HCT116 (cell line): ENCODE results near the gene RSAD1. TPM values are rescaled to one million over a fixed set of nuclear protein-coding genes. Genes with fewer than 3 reads are reported as not detected.

Experiments
- ATAC-seq: fragments of 200-7000 bp; cut with Tn5 transposase; 2 replicates; pipeline ENCODE4 v1.9.1; 2020; ENCODE audit warnings: mild to moderate bottlenecking, moderate library complexity
- BruUV-seq: library from RNA; stranded (reverse); fragments of 400-500 nt; replicated peaks from 2 replicates; lab custom pipeline; 2021; lab: Mats Ljungman, UMichigan
- CTCF ChIA-PET: fragments of 300-600 bp; sonication (Branson Sonifier 250); formaldehyde crosslinking; loops from one replicate; lab custom pipeline; 2021; ENCODE audit warnings: antibody characterized with exemption; lab: Charles Lee
- POLR2A ChIA-PET: fragments of 300-600, 350-600 bp; sonication (Branson Sonifier 250); formaldehyde crosslinking; loops from one replicate; lab custom pipeline; 2021; ENCODE audit warnings: antibody characterized with exemption; lab: Charles Lee
- RAD21 ChIA-PET, 2 experiments: fragments of 300-600 bp; sonication (Branson Sonifier 250); formaldehyde crosslinking; loops; one replicate each; lab custom pipeline; 2023; ENCODE audit warnings: low total read pairs in 2 of 2; ENCODE audit not compliant: uncharacterized antibody in 2 of 2, unreplicated experiment in 2 of 2, low non-redundant PET in 1 of 2; lab: Charles Lee
- DNase-seq: peaks from one replicate; pipeline ENCODE4 v3.0.0-alpha.2; 2010; ENCODE audit warnings: low read depth, low spot score
- H2AFZ ChIP-seq: fragments of 200-600 bp; shearing (Covaris generic), sonication (generic); 2 replicates; pipeline ENCODE4 v1.6.1; 2017; ENCODE audit warnings: low read depth, mixed run types, mixed read lengths, antibody characterized with exemption, low read length; ENCODE audit not compliant: poor library complexity, severe bottlenecking
- H3K27ac ChIP-seq: 2 replicates; pipeline ENCODE4 v1.5.1; 2012; ENCODE audit warnings: low read depth, low read length
- H3K27me3 ChIP-seq: fragments of 200-600 bp; sonication (generic); 2 replicates; pipeline ENCODE4 v1.6.1; 2016; ENCODE audit warnings: mixed run types, low read length, mixed read lengths; ENCODE audit not compliant: insufficient read depth
- H3K36me3 ChIP-seq, 2 experiments: fragments of 200-500 bp in 1 of 2; fragments of 200-600 bp in 1 of 2; sonication (Bioruptor generic) in 1 of 2; sonication (generic) in 1 of 2; 2 replicates each; pipeline versions ENCODE4 v1.5.1 to v1.6.1; 2014 to 2016; ENCODE audit warnings: low read length in 2 of 2, inconsistent platforms in 1 of 2, mixed read lengths in 1 of 2, mixed run types in 1 of 2; ENCODE audit not compliant: insufficient read depth in 2 of 2, control insufficient read depth in 1 of 2
- H3K4me1 ChIP-seq, 2 experiments: fragments of 200-600 bp in 1 of 2; sonication (generic) in 1 of 2; 2 replicates each; pipeline versions ENCODE4 v1.5.1 to v1.6.1; 2012 to 2017; ENCODE audit warnings: low read length in 2 of 2, inconsistent platforms in 1 of 2, mild to moderate bottlenecking in 1 of 2, mixed read lengths in 1 of 2, mixed run types in 1 of 2, moderate library complexity in 1 of 2; ENCODE audit not compliant: insufficient read depth in 2 of 2, control insufficient read depth in 1 of 2
- H3K4me2 ChIP-seq: fragments of 200-600 bp; sonication (generic); 2 replicates; pipeline ENCODE4 v1.6.1; 2017; ENCODE audit warnings: mixed run types, low read length, mixed read lengths
- H3K4me3 ChIP-seq, 2 experiments: fragments of 200-600 bp in 1 of 2; sonication (generic) in 1 of 2; replicated peaks in 1 of 2; 2 replicates each; pipeline ENCODE4 v1.5.1; 2011 to 2016; ENCODE audit warnings: low read length in 2 of 2, control low read depth in 1 of 2, low read depth in 1 of 2, mild to moderate bottlenecking in 1 of 2, mixed read lengths in 1 of 2, mixed run types in 1 of 2
- H3K79me2 ChIP-seq: fragments of 200-600 bp; sonication (generic); 2 replicates; pipeline ENCODE4 v1.6.1; 2017; ENCODE audit warnings: mild to moderate bottlenecking, mixed run types, low read length, moderate library complexity, mixed read lengths; ENCODE audit not compliant: insufficient read depth
- H3K9ac ChIP-seq: fragments of 200-600 bp; sonication (generic); 2 replicates; pipeline ENCODE4 v1.6.1; 2016; ENCODE audit warnings: low read length, mixed read lengths
- H3K9me2 ChIP-seq: fragments of 200-600 bp; sonication (generic), shearing (Covaris generic); 2 replicates; pipeline ENCODE4 v1.6.1; 2017; ENCODE audit warnings: mixed run types, mild to moderate bottlenecking, moderate library complexity; ENCODE audit not compliant: insufficient read depth
- H3K9me3 ChIP-seq, 2 experiments: fragments of 200-500 bp in 1 of 2; fragments of 200-600 bp in 1 of 2; sonication (Bioruptor generic) in 1 of 2; sonication (generic) in 1 of 2; 2 replicates each; pipeline ENCODE4 v1.6.1; 2014 to 2017; ENCODE audit warnings: low read length in 2 of 2, mixed read lengths in 2 of 2, inconsistent platforms in 1 of 2, low read depth in 1 of 2, mild to moderate bottlenecking in 1 of 2, mixed run types in 1 of 2, moderate library complexity in 1 of 2; ENCODE audit not compliant: control insufficient read depth in 1 of 2, insufficient read depth in 1 of 2
- H4K20me1 ChIP-seq: fragments of 200-600 bp; sonication (generic), shearing (Covaris generic); 2 replicates; pipeline ENCODE4 v1.6.1; 2017; ENCODE audit warnings: mixed run types, mild to moderate bottlenecking, moderate library complexity; ENCODE audit not compliant: insufficient read depth
- CBX3 ChIP-seq: IDR thresholded peaks from 2 replicates; pipeline ENCODE4 v1.6.1; 2012; ENCODE audit warnings: low read depth
- CEBPB ChIP-seq: IDR thresholded peaks from 2 replicates; pipeline ENCODE4 v1.6.1; 2012; ENCODE audit warnings: low read depth
- EZH2 ChIP-seq: fragments of 200-600 bp; sonication (generic); IDR thresholded peaks from 2 replicates; pipeline ENCODE4 v1.6.1; 2017; ENCODE audit warnings: antibody characterized with exemption, mixed run types
- FOSL1 ChIP-seq: IDR thresholded peaks from 2 replicates; pipeline ENCODE4 v1.6.1; 2012; ENCODE audit warnings: low read depth
- JUND ChIP-seq: IDR thresholded peaks from 2 replicates; pipeline ENCODE4 v1.6.1; 2012
- POLR2AphosphoS5 ChIP-seq: IDR thresholded peaks from 2 replicates; pipeline ENCODE4 v1.6.1; 2011; ENCODE audit warnings: mild to moderate bottlenecking, low read depth, low read length, moderate library complexity
- RAD21 ChIP-seq: IDR thresholded peaks from 2 replicates; pipeline ENCODE4 v1.6.1; 2012; ENCODE audit warnings: low read depth, mild to moderate bottlenecking
- SRF ChIP-seq: IDR thresholded peaks from 2 replicates; pipeline ENCODE4 v1.6.1; 2012; ENCODE audit warnings: low read depth
- ZFX ChIP-seq: fragments of 450-650 bp; IDR thresholded peaks from 2 replicates; pipeline ENCODE4 v1.6.1; 2017
- intact Hi-C: fragments of 100-400 bp; cut with micrococcal nuclease; formaldehyde crosslinking; loops from 2 replicates; pipeline ENCODE4 v1.10.0; 2022
- total RNA-seq: library from RNA; stranded (reverse); gene quantifications from one replicate; pipeline ENCODE4 v1.2.1, GENCODE V29; 2021; ENCODE audit not compliant: unreplicated experiment
- TF ChIP-seq, protein P1 (sequence below): IDR thresholded peaks from 2 replicates; pipeline ENCODE4 v1.6.1; 2012
- TF ChIP-seq, protein P2 (sequence below): IDR thresholded peaks from 2 replicates; pipeline ENCODE4 v1.6.1; 2012
- TF ChIP-seq, protein P3 (sequence below), 3 experiments: fragments of 200-600 bp in 1 of 3; sonication (generic) in 1 of 3; IDR thresholded peaks in 2 of 3; conservative IDR thresholded peaks in 1 of 3; 2 replicates each; pipeline ENCODE4 v1.5.1; 2012 to 2017; ENCODE audit warnings: low read depth in 2 of 3, low read length in 2 of 3, antibody characterized with exemption in 1 of 3, borderline replicate concordance in 1 of 3, control low read depth in 1 of 3, mild to moderate bottlenecking in 1 of 3, mixed read lengths in 1 of 3, mixed run types in 1 of 3, moderate library complexity in 1 of 3; ENCODE audit not compliant: insufficient read depth in 1 of 3

Gene RSAD1
- total RNA-seq, 1 experiment from 2014 or later: 82.7 TPM

DNA sequence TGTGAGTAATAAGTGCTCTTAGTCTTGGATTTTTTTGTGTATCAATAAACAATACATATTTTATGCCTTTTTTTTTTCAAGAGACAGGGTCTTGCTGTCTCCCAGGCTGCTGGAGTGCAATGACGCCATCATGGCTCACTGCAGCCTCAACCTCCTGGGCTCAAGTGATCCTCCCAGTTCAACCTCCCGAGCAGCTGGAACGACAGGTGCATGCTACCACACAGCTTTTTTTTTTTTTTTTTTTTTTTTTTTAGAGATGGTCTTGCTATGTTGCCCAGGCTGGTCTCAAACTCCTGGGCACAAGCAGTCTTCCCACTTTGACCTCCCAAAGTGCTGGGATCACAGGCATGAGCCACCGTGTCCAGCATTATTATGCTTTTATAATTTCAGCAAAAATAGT lies 39.7 kb upstream of the RSAD1 start:
- Histone ChIP-seq H3K4me1 (peaks cover 13 to 15% of the 10 kb centered on the region in 2 experiments), H3K4me2 (no peak overlapping the region), H3K79me2 (no peaks in the 10 kb centered on the region), H3K27ac (no peak overlapping the region), H3K4me3 (no peak overlapping the region)
- no peak for ATAC-seq
- no peak for TF ChIP-seq CBX3
- no peak for TF ChIP-seq RAD21
- no peak for TF ChIP-seq ZFX
- TF ChIP-seq, all 23 proteins: peak for 0
- RAD21 ChIA-PET: no interaction called here
- no peaks in the 10 kb centered on the region for H3K36me3 ChIP-seq
- H3K9me3 ChIP-seq: no peaks in the 10 kb centered on the region
- H2AFZ ChIP-seq: no peak overlapping the region
- POLR2A ChIA-PET: no interaction called here
- no TSS peak for BruUV-seq
- CTCF ChIA-PET: no interaction called here
- H3K9me2 ChIP-seq: no peaks in the 10 kb centered on the region
- H3K9ac ChIP-seq: no peak overlapping the region
- no peak for DNase-seq
- H4K20me1 ChIP-seq: no peaks in the 10 kb centered on the region
- intact Hi-C loops: no loop called here
- no peaks in the 10 kb centered on the region for H3K27me3 ChIP-seq

DNA sequence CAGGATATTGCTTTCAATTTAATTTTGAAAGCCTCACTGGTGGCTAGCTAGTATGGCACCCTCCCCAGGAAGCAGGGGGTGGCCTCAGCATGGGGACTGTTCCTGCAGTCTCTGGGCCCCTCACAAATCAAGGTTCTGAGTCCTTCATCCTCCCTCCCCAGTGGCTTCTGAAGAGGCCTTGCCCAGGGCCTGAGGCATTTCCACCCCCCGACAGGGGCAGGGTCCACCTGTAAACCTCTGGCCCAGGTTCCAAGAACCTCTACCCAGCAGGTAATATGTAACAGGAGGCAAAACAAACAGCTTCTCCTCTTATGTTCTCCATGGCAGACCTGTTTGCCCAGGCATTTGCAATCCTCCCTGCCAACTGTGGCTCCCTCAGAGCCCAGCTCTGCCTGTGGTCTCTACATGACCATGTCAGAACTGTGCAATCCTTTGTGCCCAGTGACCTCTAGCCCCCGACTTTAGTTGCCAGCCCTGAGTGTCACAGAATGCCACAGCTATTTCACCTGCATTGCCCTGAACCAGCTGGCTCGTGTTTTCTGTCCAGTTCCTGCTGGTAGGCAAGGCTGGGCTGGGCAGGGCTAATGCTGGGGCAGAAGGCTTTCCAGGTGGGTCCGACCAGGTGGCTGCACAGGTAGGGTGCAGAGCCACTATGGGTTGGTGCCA lies 38.4 kb upstream of the RSAD1 start:
- TF ChIP-seq CEBPB: no peak
- TF ChIP-seq SRF: no peak
- no peak for TF ChIP-seq FOSL1
- TF ChIP-seq POLR2AphosphoS5: no peak
- TF ChIP-seq ZFX: no peak
- TF ChIP-seq, protein P1, sequence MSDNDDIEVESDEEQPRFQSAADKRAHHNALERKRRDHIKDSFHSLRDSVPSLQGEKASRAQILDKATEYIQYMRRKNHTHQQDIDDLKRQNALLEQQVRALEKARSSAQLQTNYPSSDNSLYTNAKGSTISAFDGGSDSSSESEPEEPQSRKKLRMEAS: no peak
- no peak for TF ChIP-seq JUND
- TF ChIP-seq, protein P2, sequence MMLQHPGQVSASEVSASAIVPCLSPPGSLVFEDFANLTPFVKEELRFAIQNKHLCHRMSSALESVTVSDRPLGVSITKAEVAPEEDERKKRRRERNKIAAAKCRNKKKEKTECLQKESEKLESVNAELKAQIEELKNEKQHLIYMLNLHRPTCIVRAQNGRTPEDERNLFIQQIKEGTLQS: no peak
- no peak for TF ChIP-seq EZH2
- TF ChIP-seq, protein P3, sequence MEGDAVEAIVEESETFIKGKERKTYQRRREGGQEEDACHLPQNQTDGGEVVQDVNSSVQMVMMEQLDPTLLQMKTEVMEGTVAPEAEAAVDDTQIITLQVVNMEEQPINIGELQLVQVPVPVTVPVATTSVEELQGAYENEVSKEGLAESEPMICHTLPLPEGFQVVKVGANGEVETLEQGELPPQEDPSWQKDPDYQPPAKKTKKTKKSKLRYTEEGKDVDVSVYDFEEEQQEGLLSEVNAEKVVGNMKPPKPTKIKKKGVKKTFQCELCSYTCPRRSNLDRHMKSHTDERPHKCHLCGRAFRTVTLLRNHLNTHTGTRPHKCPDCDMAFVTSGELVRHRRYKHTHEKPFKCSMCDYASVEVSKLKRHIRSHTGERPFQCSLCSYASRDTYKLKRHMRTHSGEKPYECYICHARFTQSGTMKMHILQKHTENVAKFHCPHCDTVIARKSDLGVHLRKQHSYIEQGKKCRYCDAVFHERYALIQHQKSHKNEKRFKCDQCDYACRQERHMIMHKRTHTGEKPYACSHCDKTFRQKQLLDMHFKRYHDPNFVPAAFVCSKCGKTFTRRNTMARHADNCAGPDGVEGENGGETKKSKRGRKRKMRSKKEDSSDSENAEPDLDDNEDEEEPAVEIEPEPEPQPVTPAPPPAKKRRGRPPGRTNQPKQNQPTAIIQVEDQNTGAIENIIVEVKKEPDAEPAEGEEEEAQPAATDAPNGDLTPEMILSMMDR (IDR thresholded peaks at IDR 0.05 in 2 of 3, conservative IDR thresholded peaks at IDR 0.05 in 1 of 3; ENCODE audit: borderline replicate concordance in 1 of 3, insufficient read depth in 1 of 3, low read depth in 2 of 3, low read length in 2 of 3): no peak
- Histone ChIP-seq H3K4me1 (peaks cover 13 to 15% of the 10 kb centered on the region in 2 experiments), H3K9me3 (no peaks in the 10 kb centered on the region), H2AFZ (no peak overlapping the region), H3K4me3 (no peak overlapping the region), H3K27me3 (no peaks in the 10 kb centered on the region), H3K79me2 (no peaks in the 10 kb centered on the region), H3K4me2 (no peak overlapping the region), H3K9ac (no peak overlapping the region), H3K27ac (no peak overlapping the region), H4K20me1 (no peaks in the 10 kb centered on the region), H3K9me2 (no peaks in the 10 kb centered on the region), H3K36me3 (no peaks in the 10 kb centered on the region)
- POLR2A ChIA-PET: no interaction called here
- no TSS peak for BruUV-seq
- intact Hi-C loops: no loop called here
- RAD21 ChIA-PET: no interaction called here
- CTCF ChIA-PET: no interaction called here
- DNase-seq (no peak), ATAC-seq (no peak)
